ENCODE data around the gene CHCHD2. TPM values are rescaled to one million over a fixed set of nuclear protein-coding genes. Genes with fewer than 3 reads are reported as not detected.
"Not testable (repeated sequence)": the region's sequence is repeated elsewhere in the genome, so short reads cannot be mapped to it uniquely, and the experiment has no call there.

The CHCHD2 gene, protein sequence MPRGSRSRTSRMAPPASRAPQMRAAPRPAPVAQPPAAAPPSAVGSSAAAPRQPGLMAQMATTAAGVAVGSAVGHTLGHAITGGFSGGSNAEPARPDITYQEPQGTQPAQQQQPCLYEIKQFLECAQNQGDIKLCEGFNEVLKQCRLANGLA
- total RNA-seq (2014; rRNA removed; shearing (Covaris generic)): 669 and 764 TPM in 2 replicates

DNA sequence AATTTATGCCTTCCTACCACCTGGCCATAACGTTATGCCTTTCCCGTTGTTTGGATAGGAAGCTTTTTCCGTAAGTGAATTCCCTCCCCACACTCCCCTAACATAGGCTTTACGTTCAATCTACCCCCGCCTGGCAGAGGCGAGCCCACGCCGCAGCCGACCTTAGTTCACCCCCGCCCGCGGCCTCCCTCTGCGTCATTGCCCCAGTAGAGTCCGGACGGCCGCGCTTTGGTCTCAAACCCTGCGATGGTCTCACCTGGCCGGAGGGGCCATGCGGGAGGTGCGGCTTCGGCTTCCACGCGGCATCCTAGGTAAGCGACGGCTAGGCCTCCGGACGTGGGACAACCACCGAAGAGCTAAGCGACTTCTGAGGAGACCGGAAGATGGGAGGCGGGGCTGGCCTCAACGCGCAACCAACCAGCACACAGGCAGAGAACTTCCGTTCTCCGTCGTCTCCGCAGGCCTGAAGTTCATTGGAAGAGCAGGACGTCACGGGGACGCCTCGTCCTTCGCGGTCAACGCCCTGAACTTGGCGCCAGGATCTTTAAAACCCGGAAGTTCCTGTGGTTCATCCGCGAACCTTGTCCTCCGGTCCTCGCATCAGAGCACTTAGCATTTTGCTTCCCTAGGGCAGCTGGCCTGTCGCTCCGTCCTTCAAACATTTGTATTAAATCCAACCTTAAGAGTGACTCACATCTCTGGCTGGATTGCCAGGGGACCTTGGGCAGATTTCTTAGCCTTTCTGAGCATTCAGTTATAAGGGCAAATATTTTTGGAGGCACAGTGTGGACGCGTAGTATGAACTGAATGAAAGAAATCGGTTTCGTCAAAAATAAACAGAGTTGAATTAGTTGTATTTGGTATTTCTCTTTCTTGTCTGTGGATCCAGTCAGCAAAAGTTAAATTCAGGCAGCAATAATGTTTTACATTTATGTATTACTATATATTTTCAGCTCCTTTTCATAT, at the start of gene CHCHD2:
Gene CHCHD2 (minus strand): TSS at position 369 of the 966 bp plus-strand sequence. CDS start 63 bp downstream, at position 306.
- peak; percentile 99 for DNase-seq (ENCODE audit: low read depth)

DNA sequence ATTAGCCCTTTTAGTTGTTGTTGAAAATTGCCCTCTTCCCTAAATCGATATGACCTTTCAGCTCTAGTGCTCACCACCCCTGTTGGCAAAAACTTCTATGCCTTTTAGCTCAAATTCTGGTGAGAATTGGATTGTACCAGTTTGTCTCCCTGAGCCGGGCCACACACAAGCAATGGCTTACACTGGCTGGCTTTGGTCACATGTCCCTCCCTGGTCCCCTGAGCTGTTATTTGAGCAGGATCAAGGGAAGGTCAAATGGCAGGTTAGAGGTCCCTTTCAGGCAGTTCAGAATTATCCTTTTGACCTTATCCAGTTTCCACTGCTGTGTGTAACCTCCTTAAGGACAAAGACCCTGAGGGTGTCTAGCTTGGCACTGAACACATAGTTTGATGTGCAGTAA, 24.8 kb upstream of the CHCHD2 start:
- not testable (repeated sequence) for DNase-seq (ENCODE audit: low read depth)

- no peak for DNase-seq (ENCODE audit: low read depth)
Measured at GRCh38 chr7:56127241-56127975, 21.1 kb upstream of the CHCHD2 start.

DNA sequence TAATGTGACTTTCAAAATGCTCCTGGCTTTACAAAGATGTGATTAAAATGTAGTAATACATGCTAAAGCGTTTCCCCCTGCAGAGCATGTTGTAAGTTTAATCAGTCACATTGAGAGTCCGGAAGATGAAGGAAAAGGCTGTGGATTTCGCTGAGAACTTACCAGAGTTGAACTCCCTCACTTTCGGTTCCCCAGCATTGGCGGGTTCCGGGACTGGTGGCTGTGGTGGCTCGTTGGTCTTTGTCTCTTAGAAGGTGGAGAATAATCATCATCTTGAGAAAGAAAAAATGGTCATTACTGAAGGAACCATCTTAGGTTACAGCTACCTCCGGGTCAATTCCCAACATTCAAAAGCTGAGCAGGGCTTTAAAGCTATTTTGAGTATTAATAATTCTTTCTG, 19.6 kb upstream of the CHCHD2 start:
- DNase-seq (ENCODE audit: low read depth): peak; percentile 11

DNA sequence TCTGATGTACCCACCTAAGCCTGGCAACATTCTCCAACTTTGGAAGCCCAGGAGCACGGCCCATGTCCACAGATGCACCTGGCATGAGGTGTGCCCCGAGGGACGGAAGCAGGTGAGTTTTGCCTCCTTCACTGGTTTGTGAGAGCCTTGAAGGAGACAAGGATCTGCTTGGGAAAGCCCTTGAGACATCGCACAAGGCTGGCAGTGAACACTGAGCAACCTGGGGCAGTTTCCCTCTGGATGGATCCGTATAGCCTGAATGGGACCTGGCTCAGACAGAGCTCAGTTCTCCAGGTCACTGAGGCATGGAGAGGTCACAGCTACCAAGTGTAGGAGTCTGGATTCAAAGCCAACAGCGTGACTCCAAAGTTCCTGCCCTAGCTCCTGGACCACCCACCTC, 18.7 kb upstream of the CHCHD2 start:
- no peak for DNase-seq (ENCODE audit: low read depth)

DNA sequence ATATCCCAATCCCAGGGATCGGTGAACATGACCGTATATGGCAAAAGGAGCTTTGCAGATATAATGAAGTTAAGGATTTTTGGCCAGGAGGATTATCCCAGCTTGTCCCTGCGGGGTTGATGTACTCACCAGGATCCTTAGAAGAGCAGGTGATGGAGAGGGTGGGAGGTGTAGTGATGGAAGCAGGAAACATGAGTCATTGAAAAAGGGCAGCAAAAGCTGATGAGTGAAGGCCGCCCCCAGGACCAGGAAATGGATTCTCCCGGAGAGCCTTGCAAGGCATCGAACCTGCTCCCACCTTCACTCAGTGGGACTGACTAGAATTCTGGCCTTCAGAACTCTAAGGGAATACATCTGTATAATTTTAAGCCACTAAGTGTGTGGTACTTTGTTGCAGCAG, 15.2 kb upstream of the CHCHD2 start:
- DNase-seq (ENCODE audit: low read depth): no peak

DNA sequence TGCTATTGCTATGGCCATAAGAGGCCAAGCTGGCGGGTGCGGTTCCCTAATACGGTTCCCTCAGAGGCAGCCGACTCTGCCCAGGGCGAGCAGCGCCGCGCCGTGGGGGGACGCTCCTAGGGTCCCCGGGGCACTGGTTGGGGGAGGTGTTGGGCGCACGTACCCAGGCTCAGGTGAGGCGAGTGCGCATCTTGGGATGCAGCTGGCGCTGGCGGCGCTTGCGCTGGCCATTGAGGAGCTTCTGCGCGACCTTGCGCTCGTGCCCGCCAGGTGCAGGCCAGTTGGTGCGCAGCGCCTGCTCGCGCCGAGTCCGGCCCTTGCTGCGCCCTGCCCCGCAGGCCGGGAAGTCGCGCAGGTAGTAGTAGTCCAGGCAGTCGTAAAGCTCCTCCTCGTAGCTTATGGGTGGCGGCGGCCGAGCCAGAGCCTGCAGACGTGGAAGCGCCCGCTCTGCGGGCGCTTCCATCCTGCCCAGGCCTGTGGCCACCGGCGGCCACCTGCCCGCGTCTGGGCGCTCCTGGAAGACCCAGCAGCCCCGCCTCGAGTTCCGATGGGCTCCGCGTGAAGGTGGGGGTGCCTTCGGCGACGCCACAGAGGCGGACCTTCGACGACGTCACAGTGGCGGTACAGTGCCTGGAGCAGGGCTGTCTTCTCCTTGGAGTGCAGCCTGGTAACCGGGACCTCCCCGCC, 9.7 kb upstream of the CHCHD2 start, which contains the start of gene NUPR2:
Gene NUPR2 (minus strand): TSS at position 566 of the 687 bp plus-strand sequence. CDS start 103 bp downstream, at position 463.
- no peak for DNase-seq (ENCODE audit: low read depth)

GRCh38 chr7:56112244-56112643, 6.0 kb upstream of the CHCHD2 start:
- not testable (repeated sequence) for DNase-seq (ENCODE audit: low read depth)

DNA sequence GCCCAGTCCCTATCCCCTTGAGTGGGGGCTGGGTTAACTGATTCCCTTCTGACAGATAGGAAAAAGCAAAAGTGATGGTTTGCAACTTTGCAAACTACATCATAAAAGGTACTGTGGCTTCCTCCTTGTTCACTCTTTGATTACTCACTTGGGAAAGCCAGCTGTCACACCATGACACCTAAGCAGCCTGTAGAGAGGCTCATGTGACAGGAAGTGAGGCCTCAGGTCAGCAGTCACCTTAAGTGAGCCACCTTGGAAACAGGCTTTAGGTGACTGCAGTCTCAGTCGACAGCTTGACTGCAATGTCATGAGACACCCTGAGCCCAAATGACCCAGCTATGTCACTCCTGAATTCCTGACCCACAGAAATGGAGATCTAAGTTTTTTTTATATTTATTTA, 4.3 kb upstream of the CHCHD2 start:
- DNase-seq (ENCODE audit: low read depth): no peak

- no peak for DNase-seq (ENCODE audit: low read depth)
Measured at GRCh38 chr7:56107954-56108258, 1.6 kb upstream of the CHCHD2 start.

GRCh38 chr7:56105508-56105907, 768 bp downstream of the CHCHD2 start:
- peak; percentile 80 for DNase-seq (ENCODE audit: low read depth)

DNA sequence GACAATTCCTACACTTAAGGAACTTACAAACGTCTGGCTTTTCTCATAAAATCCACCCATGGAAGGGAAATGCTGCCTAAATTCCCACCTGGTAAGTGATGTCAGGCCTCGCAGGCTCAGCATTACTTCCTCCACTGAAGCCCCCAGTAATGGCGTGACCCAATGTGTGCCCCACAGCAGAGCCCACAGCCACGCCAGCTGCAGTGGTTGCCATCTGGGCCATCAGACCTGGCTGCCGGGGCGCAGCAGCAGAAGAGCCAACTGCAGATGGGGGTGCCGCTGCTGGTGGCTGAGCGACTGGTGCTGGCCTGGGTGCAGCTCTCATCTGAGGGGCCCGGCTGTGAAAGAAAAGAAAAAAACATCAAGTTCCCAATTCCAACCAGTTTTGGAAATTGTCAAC, 2.1 kb downstream of the CHCHD2 start:
- not testable (repeated sequence) for DNase-seq (ENCODE audit: low read depth)

DNA sequence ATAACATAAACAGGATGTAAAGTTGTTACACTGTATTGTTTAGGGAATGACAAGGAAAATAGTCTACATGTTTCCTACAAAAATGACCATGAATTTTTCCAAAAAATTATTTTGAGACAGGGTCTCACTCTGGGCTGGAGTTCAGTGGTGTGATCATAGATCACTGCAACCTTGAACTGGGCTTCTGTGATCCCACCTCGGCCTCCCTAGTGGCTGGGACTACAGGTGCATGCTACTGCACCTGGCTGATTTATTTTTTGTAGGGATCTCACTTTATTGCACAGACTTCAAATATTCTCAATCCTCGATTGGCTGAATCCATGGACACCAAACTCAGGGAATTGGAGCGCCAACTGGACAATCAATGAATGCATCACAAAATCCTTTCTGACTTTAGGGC, 6.6 kb downstream of the CHCHD2 start:
- no peak for DNase-seq (ENCODE audit: low read depth)

DNA sequence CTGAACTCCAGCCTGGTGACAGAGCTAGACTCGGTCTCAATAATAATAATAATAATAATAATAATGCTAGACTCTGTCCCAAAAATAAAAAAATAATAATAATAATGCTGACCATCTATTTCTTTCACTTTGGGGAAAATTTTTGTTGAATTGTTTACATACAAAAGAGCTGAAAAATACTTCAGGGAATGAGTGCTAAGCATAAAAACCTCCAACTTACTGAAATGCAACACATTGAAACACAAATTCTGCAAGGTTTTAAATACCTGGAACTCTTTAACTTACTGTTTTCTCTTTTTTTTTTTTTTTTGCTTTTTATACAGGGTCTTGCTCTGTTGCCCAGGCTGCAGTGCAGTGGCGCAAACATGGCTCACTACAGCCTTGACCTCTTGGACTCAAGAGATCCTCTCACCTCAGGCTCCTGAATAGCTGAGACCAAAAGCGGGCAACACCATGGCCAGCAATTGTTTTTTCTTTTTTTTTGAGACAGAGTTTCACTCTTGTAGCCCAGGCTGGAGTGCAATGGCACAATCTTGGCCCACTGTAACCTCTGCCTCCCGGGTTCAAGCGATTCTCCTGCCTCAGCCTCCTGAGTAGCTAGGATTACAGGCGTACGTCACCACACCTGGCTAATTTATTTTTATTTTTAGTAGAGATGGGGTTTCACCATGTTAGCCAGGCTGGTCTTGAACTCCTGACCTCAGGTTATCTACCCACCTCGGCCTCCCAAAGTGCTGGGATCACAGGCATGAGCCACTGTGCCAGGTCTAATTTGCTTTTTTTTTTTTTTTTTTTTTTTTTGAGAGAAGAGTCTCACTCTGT, 7.9 kb downstream of the CHCHD2 start:
- not testable (repeated sequence) for DNase-seq (ENCODE audit: low read depth)

GRCh38 chr7:56097700-56098099, 8.6 kb downstream of the CHCHD2 start:
- peak; percentile 81 for DNase-seq (ENCODE audit: low read depth)

DNA sequence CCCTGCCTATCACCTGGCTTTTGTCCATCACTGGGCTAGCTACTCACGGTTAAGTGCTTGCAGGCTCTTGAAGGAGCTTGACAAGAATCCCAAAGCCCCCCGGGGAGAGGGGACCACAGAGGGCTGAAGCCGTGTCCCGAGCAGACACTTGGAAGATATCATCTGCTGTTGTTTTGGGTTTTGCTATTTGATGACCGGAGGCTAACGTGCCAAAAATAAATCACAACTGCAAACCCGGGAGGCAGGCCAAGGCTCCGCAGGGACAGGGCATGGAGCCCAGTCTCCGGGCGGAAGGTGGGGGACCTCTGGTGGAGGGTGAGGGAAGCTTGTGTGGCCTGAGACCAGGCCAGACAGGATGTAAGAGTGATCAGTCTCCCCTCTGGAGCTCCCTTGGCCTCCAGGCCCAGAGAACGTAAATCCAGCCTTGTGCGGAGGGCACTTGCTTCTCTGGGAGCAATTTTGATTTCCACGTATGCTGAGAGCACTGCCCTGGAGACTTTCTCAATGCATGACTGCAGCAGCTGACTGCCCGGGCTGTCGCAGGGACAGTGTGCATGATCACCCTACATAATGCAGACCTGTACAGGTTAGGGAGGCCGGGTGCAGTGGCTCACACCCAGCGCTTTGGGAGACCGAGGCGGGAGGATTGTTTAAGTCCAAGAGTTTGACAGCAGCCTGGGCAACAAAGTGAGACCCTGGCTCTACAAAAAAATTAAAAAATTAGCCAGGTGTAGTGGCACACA, 13.3 kb downstream of the CHCHD2 start, which contains the start of gene PHKG1:
Gene PHKG1 (minus strand): TSS at position 164 of the 743 bp plus-strand sequence. CDS start 4,011 bp downstream, outside the sequence.
- DNase-seq (ENCODE audit: low read depth): peak; percentile 80

GRCh38 chr7:56092388-56092787, 13.9 kb downstream of the CHCHD2 start:
- not testable (repeated sequence) for DNase-seq (ENCODE audit: low read depth)

- DNase-seq (ENCODE audit: low read depth): no peak
Measured at GRCh38 chr7:56091591-56091990, 14.7 kb downstream of the CHCHD2 start.

DNA sequence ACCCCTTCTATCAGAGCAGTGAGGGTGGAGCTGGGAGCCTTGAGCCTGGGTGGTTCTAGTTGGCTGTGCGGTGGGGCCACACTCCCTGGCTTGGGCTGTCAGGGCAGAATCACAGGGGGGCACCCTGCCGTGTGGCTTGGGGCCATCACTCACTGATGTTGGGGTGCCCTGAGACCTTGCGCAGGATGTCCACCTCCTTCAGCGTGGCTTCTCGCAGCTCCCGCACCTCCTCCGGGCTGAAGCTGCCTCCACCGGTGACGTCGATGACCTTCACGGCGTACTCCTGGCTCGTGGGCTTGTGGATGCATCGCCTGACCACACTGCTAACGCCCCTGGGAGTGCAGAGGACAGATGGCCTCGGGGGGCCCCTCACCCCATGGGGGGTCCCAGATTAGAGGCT, 18.8 kb downstream of the CHCHD2 start:
- DNase-seq (ENCODE audit: low read depth): no peak

DNA sequence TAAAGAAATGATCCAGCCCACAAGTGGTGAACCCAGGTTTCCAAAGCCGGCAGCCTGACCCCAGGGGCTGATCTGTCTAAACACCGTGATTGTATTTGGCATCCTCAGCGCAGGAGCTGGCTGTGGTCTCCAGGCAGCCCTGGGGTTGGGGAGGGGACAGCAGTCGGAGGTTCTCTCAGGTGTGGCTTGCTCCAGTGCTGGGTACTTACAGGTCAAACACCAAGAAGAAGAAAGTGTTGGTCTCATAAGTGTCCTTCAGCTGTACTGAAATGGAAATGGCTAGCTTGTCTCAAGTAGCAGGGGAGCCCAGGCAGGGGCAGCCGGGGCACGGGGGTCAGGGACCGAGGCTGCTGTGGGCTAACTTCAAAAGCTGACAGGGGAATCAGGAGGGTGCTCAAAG, 19.5 kb downstream of the CHCHD2 start:
- no peak for DNase-seq (ENCODE audit: low read depth)
